ENCODE data around the gene TLX3. TPM values are rescaled to one million over a fixed set of nuclear protein-coding genes. Genes with fewer than 3 reads are reported as not detected.

TLX3 gene
- polyA plus RNA-seq, 1 donor, result not detected

- no peak for DNase-seq (ENCODE audit: low read depth)
These were observed 2.9 kb upstream of the TLX3 start for GRCh38 chr5:171306166-171306565.

- no peak for DNase-seq (ENCODE audit: low read depth)
These were observed 2.1 kb upstream of the TLX3 start for GRCh38 chr5:171306781-171307591.

GRCh38 chr5:171307789-171308452, 1.1 kb upstream of the TLX3 start:
- no peak for DNase-seq (ENCODE audit: low read depth)

- no peak for DNase-seq (ENCODE audit: low read depth)
These were observed 496 bp downstream of the TLX3 start for GRCh38 chr5:171309276-171310211.

GRCh38 chr5:171310212-171310818, 1.3 kb downstream of the TLX3 start:
- DNase-seq (ENCODE audit: low read depth), result no peak

GRCh38 chr5:171310819-171311321, 1.8 kb downstream of the TLX3 start:
- no peak for DNase-seq (ENCODE audit: low read depth)

- DNase-seq (ENCODE audit: low read depth), result peak; percentile 34
These were observed 2.5 kb downstream of the TLX3 start for GRCh38 chr5:171311322-171312077.

- no peak for DNase-seq (ENCODE audit: low read depth)
These were observed 3.3 kb downstream of the TLX3 start for GRCh38 chr5:171312129-171312974.

- no peak for DNase-seq (ENCODE audit: low read depth)
These were observed 4.6 kb downstream of the TLX3 start for GRCh38 chr5:171313481-171314206.

GRCh38 chr5:171314728-171315385, 5.8 kb downstream of the TLX3 start:
- DNase-seq (ENCODE audit: low read depth), result peak; percentile 24

- no peak for DNase-seq (ENCODE audit: low read depth)
These were observed 6.4 kb downstream of the TLX3 start for GRCh38 chr5:171315386-171315891.

GRCh38 chr5:171315925-171316257, 6.8 kb downstream of the TLX3 start:
- DNase-seq (ENCODE audit: low read depth), result no peak

GRCh38 chr5:171316258-171317121, 7.4 kb downstream of the TLX3 start:
- no peak for DNase-seq (ENCODE audit: low read depth)

GRCh38 chr5:171317230-171317629, 8.2 kb downstream of the TLX3 start:
- no peak for DNase-seq (ENCODE audit: low read depth)

GRCh38 chr5:171318026-171318425, 9.0 kb downstream of the TLX3 start:
- no peak for DNase-seq (ENCODE audit: low read depth)

GRCh38 chr5:171321447-171321846, 12.4 kb downstream of the TLX3 start:
- no peak for DNase-seq (ENCODE audit: low read depth)

- DNase-seq (ENCODE audit: low read depth), result no peak
These were observed 13.5 kb downstream of the TLX3 start for GRCh38 chr5:171322527-171322926.

All from forelimb muscle (tissue), 1 donor.